Measurements from ENCODE around the gene EPS15. TPM values are rescaled to one million over a fixed set of nuclear protein-coding genes. Genes with fewer than 3 reads are reported as not detected.

EPS15 gene
- total and polyA plus RNA-seq, 9 of the 15 experiments (the other 6 are each of a cell fraction or from before 2014, with no cell fraction given), result 23.1 to 69.0 (median 41.7) TPM

DNA sequence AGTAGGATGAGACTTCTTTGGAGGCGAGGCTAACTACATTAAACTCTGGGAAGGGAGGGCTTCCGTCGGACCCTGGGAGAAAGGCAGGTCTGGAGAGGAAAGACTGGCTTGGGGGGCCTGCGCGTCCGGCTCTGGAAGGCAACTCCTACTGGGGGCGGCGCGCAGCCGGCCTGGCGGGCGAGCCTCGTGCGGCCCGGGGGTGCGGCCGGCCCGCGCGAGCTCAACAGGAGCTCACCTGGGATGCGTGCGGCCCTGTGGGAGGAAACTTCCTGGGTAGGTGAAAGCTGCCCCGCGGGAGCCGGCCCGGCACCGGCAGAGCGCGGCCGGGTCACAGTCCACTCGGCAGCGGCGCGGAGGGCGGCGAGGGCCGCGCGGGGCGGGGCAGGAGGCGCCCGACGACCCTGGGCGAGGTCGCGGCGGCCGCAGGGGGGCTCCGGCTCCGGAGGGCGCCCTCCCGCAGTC, 449 bp downstream of the EPS15 start (continued):
- TF ChIP-seq, protein P1, sequence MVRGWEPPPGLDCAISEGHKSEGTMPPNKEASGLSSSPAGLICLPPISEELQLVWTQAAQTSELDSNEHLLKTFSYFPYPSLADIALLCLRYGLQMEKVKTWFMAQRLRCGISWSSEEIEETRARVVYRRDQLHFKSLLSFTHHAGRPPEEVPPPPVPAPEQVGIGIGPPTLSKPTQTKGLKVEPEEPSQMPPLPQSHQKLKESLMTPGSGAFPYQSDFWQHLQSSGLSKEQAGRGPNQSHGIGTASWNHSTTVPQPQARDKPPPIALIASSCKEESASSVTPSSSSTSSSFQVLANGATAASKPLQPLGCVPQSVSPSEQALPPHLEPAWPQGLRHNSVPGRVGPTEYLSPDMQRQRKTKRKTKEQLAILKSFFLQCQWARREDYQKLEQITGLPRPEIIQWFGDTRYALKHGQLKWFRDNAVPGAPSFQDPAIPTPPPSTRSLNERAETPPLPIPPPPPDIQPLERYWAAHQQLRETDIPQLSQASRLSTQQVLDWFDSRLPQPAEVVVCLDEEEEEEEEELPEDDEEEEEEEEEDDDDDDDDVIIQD (CRISPR knock-in tag; IDR thresholded peaks at IDR 0.05), result no peak
- TF ChIP-seq, protein P2, sequence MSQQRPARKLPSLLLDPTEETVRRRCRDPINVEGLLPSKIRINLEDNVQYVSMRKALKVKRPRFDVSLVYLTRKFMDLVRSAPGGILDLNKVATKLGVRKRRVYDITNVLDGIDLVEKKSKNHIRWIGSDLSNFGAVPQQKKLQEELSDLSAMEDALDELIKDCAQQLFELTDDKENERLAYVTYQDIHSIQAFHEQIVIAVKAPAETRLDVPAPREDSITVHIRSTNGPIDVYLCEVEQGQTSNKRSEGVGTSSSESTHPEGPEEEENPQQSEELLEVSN (IDR thresholded peaks at IDR 0.05; ENCODE audit: borderline replicate concordance in 1 of 2, extremely low read depth in 1 of 2, insufficient read depth in 1 of 2, insufficient read length in 1 of 2, low read depth in 1 of 2, low read length in 1 of 2, poor library complexity in 1 of 2, severe bottlenecking in 1 of 2), result peak; percentile 11 to 81
- TF ChIP-seq TCF3 (CRISPR knock-in tag; IDR thresholded peaks at IDR 0.05) (no peak), CEBPG (CRISPR knock-in tag; IDR thresholded peaks at IDR 0.05) (no peak), CEBPG (tag; conservative IDR thresholded peaks at IDR 0.05 in 1 of 2, IDR thresholded peaks at IDR 0.05 in 1 of 2) (no peak), YBX1 (IDR thresholded peaks at IDR 0.05) (no peak), SIN3A (IDR thresholded peaks at IDR 0.05; ENCODE audit: borderline replicate concordance in 2 of 2, control insufficient read depth in 1 of 2, low read depth in 2 of 2, low read length in 2 of 2) (peak in 1 of 2 experiments; percentile 76; a peak in 1 of 4 replicates), PCBP2 (IDR thresholded peaks at IDR 0.05; ENCODE audit: low read depth, low read length, poor library complexity, severe bottlenecking) (no peak), ZBED1 (IDR thresholded peaks at IDR 0.05) (peak; percentile 23; the same call in 1 of the 2 replicates), MAZ (CRISPR knock-in tag; conservative IDR thresholded peaks at IDR 0.05 in 1 of 2, IDR thresholded peaks at IDR 0.05 in 1 of 2) (peak in 1 of 2 experiments; percentile 59; a peak in 1 of 4 replicates), MEF2D (tag; conservative IDR thresholded peaks at IDR 0.05; ENCODE audit: low read depth) (no peak), KHSRP (IDR thresholded peaks at IDR 0.05) (no peak), NR4A1 (CRISPR knock-in tag; IDR thresholded peaks at IDR 0.05) (no peak), NR4A1 (tag; IDR thresholded peaks at IDR 0.05) (peak; percentile 50; the same call in 1 of the 2 replicates), BRD4 (IDR thresholded peaks at IDR 0.05) (0 out of 2 replicates have a peak, but pooled peaks have one; percentile 37)
- TF ChIP-seq, protein P3, sequence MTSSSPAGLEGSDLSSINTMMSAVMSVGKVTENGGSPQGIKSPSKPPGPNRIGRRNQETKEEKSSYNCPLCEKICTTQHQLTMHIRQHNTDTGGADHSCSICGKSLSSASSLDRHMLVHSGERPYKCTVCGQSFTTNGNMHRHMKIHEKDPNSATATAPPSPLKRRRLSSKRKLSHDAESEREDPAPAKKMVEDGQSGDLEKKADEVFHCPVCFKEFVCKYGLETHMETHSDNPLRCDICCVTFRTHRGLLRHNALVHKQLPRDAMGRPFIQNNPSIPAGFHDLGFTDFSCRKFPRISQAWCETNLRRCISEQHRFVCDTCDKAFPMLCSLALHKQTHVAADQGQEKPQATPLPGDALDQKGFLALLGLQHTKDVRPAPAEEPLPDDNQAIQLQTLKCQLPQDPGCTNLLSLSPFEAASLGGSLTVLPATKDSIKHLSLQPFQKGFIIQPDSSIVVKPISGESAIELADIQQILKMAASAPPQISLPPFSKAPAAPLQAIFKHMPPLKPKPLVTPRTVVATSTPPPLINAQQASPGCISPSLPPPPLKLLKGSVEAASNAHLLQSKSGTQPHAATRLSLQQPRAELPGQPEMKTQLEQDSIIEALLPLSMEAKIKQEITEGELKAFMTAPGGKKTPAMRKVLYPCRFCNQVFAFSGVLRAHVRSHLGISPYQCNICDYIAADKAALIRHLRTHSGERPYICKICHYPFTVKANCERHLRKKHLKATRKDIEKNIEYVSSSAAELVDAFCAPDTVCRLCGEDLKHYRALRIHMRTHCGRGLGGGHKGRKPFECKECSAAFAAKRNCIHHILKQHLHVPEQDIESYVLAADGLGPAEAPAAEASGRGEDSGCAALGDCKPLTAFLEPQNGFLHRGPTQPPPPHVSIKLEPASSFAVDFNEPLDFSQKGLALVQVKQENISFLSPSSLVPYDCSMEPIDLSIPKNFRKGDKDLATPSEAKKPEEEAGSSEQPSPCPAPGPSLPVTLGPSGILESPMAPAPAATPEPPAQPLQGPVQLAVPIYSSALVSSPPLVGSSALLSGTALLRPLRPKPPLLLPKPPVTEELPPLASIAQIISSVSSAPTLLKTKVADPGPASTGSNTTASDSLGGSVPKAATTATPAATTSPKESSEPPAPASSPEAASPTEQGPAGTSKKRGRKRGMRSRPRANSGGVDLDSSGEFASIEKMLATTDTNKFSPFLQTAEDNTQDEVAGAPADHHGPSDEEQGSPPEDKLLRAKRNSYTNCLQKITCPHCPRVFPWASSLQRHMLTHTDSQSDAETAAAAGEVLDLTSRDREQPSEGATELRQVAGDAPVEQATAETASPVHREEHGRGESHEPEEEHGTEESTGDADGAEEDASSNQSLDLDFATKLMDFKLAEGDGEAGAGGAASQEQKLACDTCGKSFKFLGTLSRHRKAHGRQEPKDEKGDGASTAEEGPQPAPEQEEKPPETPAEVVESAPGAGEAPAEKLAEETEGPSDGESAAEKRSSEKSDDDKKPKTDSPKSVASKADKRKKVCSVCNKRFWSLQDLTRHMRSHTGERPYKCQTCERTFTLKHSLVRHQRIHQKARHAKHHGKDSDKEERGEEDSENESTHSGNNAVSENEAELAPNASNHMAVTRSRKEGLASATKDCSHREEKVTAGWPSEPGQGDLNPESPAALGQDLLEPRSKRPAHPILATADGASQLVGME (CRISPR knock-in tag; IDR thresholded peaks at IDR 0.05), result no peak
- TF ChIP-seq, protein P4, sequence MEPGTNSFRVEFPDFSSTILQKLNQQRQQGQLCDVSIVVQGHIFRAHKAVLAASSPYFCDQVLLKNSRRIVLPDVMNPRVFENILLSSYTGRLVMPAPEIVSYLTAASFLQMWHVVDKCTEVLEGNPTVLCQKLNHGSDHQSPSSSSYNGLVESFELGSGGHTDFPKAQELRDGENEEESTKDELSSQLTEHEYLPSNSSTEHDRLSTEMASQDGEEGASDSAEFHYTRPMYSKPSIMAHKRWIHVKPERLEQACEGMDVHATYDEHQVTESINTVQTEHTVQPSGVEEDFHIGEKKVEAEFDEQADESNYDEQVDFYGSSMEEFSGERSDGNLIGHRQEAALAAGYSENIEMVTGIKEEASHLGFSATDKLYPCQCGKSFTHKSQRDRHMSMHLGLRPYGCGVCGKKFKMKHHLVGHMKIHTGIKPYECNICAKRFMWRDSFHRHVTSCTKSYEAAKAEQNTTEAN (CRISPR knock-in tag; IDR thresholded peaks at IDR 0.05), result no peak

Measured in K562 (cell line).